ENCODE data around the gene MARK3. TPM values are rescaled to one million over a fixed set of nuclear protein-coding genes. Genes with fewer than 3 reads are reported as not detected.

The MARK3 gene
- total RNA-seq, 1 experiment from 2014 or later = 81.9 TPM

GRCh38 chr14:103526247-103526913 is 141.2 kb downstream of the MARK3 start:
- Histone ChIP-seq H3K4me1 (ENCODE audit: insufficient read depth, low read length) (no peaks in the 10 kb centered on the region; the same call in 1 of the 2 replicates), H3K27ac (ENCODE audit: insufficient read length, low read depth, low read length) (no peak overlapping the region), H4K91ac (ENCODE audit: insufficient read length, low read depth, low read length) (no peak overlapping the region), H3T11ph (ENCODE audit: low read length) (no peak overlapping the region), H4K8ac (replicated peaks; ENCODE audit: insufficient read length, low read depth, low read length) (no peak overlapping the region), H4K5ac (ENCODE audit: insufficient read length, low read depth, low read length) (no peak overlapping the region), H3K27me3 (ENCODE audit: insufficient read depth, low read length) (peaks cover 7% of the 10 kb centered on the region; the same call in 1 of the 2 replicates), H2AFZ (ENCODE audit: low read length) (no peak overlapping the region), H3K79me2 (ENCODE audit: insufficient read depth, low read length) (peaks cover 10% of the 10 kb centered on the region; the same call in 1 of the 2 replicates), H3K9ac (ENCODE audit: extremely low read depth, insufficient read length, low read length) (no peak overlapping the region), H4K20me1 (ENCODE audit: control insufficient read depth, insufficient read depth, insufficient read length) (peaks cover 4% of the 10 kb centered on the region), H3K79me1 (ENCODE audit: insufficient read depth, low read depth, low read length, poor library complexity, severe bottlenecking) (peaks cover 13% of the 10 kb centered on the region), H3K56ac (ENCODE audit: insufficient read length, low read depth, low read length) (no peak overlapping the region), H2BK5ac (ENCODE audit: insufficient read length, low read length) (no peak overlapping the region), H2BK15ac (ENCODE audit: low read depth, low read length) (no peak overlapping the region), H2BK12ac (ENCODE audit: insufficient read length, low read depth, low read length) (no peak overlapping the region), H2AK5ac (ENCODE audit: insufficient read length, low read length) (no peak overlapping the region), H3K14ac (ENCODE audit: insufficient read depth, low read length) (no peak overlapping the region), H3K23ac (ENCODE audit: insufficient read length, low read depth, low read length) (no peak overlapping the region), H3K4me2 (ENCODE audit: insufficient read depth, insufficient read length, low read length) (no peak overlapping the region), H2BK20ac (ENCODE audit: low read depth, low read length, poor library complexity, severe bottlenecking) (no peak overlapping the region), H3K9me3 (ENCODE audit: control insufficient read depth, low read depth, low read length) (no peaks in the 10 kb centered on the region), H3K4ac (ENCODE audit: low read depth, low read length) (no peak overlapping the region), H3K23me2 (ENCODE audit: insufficient read length, low read depth, low read length, poor library complexity, severe bottlenecking) (peaks cover 14% of the 10 kb centered on the region), H2BK120ac (ENCODE audit: low read depth, low read length, poor library complexity, severe bottlenecking) (no peak overlapping the region), H3K18ac (ENCODE audit: insufficient read length, low read depth, low read length) (no peak overlapping the region)
- TF ChIP-seq, protein P1, sequence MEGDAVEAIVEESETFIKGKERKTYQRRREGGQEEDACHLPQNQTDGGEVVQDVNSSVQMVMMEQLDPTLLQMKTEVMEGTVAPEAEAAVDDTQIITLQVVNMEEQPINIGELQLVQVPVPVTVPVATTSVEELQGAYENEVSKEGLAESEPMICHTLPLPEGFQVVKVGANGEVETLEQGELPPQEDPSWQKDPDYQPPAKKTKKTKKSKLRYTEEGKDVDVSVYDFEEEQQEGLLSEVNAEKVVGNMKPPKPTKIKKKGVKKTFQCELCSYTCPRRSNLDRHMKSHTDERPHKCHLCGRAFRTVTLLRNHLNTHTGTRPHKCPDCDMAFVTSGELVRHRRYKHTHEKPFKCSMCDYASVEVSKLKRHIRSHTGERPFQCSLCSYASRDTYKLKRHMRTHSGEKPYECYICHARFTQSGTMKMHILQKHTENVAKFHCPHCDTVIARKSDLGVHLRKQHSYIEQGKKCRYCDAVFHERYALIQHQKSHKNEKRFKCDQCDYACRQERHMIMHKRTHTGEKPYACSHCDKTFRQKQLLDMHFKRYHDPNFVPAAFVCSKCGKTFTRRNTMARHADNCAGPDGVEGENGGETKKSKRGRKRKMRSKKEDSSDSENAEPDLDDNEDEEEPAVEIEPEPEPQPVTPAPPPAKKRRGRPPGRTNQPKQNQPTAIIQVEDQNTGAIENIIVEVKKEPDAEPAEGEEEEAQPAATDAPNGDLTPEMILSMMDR (conservative IDR thresholded peaks at IDR 0.05) = no peak
- peaks cover 4 to 5% of the 10 kb centered on the region in 2 experiments; a peak in 4 of 5 replicates for H3K9me3 Mint-ChIP-seq
- H3K27me3 Mint-ChIP-seq (ENCODE audit: low read depth) = peaks cover 35% of the 10 kb centered on the region
- H3K4me3 Mint-ChIP-seq = no peak overlapping the region
- no CpG with 5 or more reads among the region's 8 CpGs for WGBS (ENCODE audit: extremely low coverage, insufficient read length, low lambda C conversion rate)
- peaks cover 18 to 41% of the 10 kb centered on the region in 2 experiments for H3K4me1 Mint-ChIP-seq
- H3K36me3 Mint-ChIP-seq (ENCODE audit: insufficient read depth in 1 of 3, low read depth in 3 of 3) = peaks cover 1 to 8% (median 4%) of the 10 kb centered on the region in 3 experiments; a peak in 5 of 7 replicates
- no peak overlapping the region; a peak in 1 of 7 replicates for H3K27ac Mint-ChIP-seq
- DNase-seq = no peak

Data from H9 (cell line).